Prostate gland (tissue), 2 donors: ENCODE results near the gene SLAIN2.

Experiments
- CTCF ChIP-seq, 4 experiments: fragments of 200-600 bp in 2 of 4; fragments of 450-650 bp in 2 of 4; sonication (generic) in 2 of 4; IDR thresholded peaks; 1 replicate in 3 of 4; 2 replicates in 1 of 4; pipeline ENCODE4 v1.5.1; 2016 to 2019; ENCODE audit warnings: antibody characterized with exemption in 4 of 4, mild to moderate bottlenecking in 2 of 4, moderate library complexity in 2 of 4
- POLR2AphosphoS5 ChIP-seq: sonication (generic); formaldehyde crosslinking; IDR thresholded peaks from one replicate; pipeline ENCODE4 v1.6.1; 2017; ENCODE audit warnings: antibody characterized with exemption

GRCh38 chr4:48346594-48346993, 5.3 kb downstream of the SLAIN2 start:
- TF ChIP-seq CTCF (IDR thresholded peaks at IDR 0.05) = no peak
- no peak for TF ChIP-seq POLR2AphosphoS5
